CD4-positive, alpha-beta T cell (primary cell): ENCODE results near the gene FSTL5. TPM values are rescaled to one million over a fixed set of nuclear protein-coding genes. Genes with fewer than 3 reads are reported as not detected.
"Not testable (repeated sequence)": the region's sequence is repeated elsewhere in the genome, so short reads cannot be mapped to it uniquely, and the experiment has no call there.

Source experiments
- ATAC-seq: fragments of 200-7000 bp; cut with Tn5 transposase; one replicate; pipeline ENCODE4 v1.10.0; 2022; ENCODE audit warnings: mild to moderate bottlenecking; ENCODE audit not compliant: poor library complexity
- CTCF ChIA-PET: fragments of 350-600 bp; sonication (Branson Sonifier 250); formaldehyde crosslinking; loops from one replicate; lab custom pipeline; 2021; ENCODE audit warnings: antibody characterized with exemption, inconsistent platforms; lab: Charles Lee
- POLR2A ChIA-PET: fragments of 350-600 bp; sonication (Branson Sonifier 250); formaldehyde crosslinking; loops from one replicate; lab custom pipeline; 2021; ENCODE audit warnings: antibody characterized with exemption, inconsistent platforms; lab: Charles Lee
- DNase-seq, 14 experiments: peaks; one replicate each; pipeline ENCODE4 v3.0.0-alpha.2; 2013 to 2020; ENCODE audit warnings: mixed read lengths in 2 of 14
- H3K27ac ChIP-seq, 2 donors: one replicate each; pipeline versions ENCODE4 v1.5.1 to v1.7.0; 2013; ENCODE audit warnings: low read length in 2 of 2, low read depth in 1 of 2, mild to moderate bottlenecking in 1 of 2
- H3K27me3 ChIP-seq, 2 experiments: 1 replicate in 1 of 2; 2 replicates in 1 of 2; pipeline versions ENCODE4 v1.6.1 to v1.7.0; 2013; ENCODE audit warnings: low read length in 2 of 2, control low read depth in 1 of 2, mild to moderate bottlenecking in 1 of 2, moderate library complexity in 1 of 2; ENCODE audit not compliant: insufficient read depth in 2 of 2, control insufficient read depth in 1 of 2
- H3K36me3 ChIP-seq: one replicate; pipeline ENCODE4 v1.6.1; 2013; ENCODE audit warnings: low read length, control low read depth; ENCODE audit not compliant: insufficient read depth
- H3K4me1 ChIP-seq: one replicate; pipeline ENCODE4 v1.6.1; 2013; ENCODE audit warnings: low read length, control low read depth; ENCODE audit not compliant: insufficient read depth
- H3K4me3 ChIP-seq: one replicate; pipeline ENCODE4 v1.5.1; 2013; ENCODE audit warnings: mild to moderate bottlenecking, low read length, moderate library complexity
- H3K9me3 ChIP-seq, 2 experiments: 1 replicate in 1 of 2; 2 replicates in 1 of 2; pipeline versions ENCODE4 v1.6.1 to v1.7.0; 2013; ENCODE audit warnings: low read length in 2 of 2, mild to moderate bottlenecking in 2 of 2, control low read depth in 1 of 2, moderate library complexity in 1 of 2; ENCODE audit not compliant: control insufficient read depth in 1 of 2, insufficient read depth in 1 of 2
- H3K27ac Mint-ChIP-seq: one replicate; pipeline ENCODE4 v1.8.0; 2020; ENCODE audit warnings: mixed read lengths
- H3K27me3 Mint-ChIP-seq: one replicate; pipeline ENCODE4 v1.8.0; 2021; ENCODE audit warnings: mixed read lengths
- H3K36me3 Mint-ChIP-seq: one replicate; pipeline ENCODE4 v1.8.0; 2021; ENCODE audit warnings: low read depth, mixed read lengths
- H3K4me1 Mint-ChIP-seq: one replicate; pipeline ENCODE4 v1.8.0; 2021; ENCODE audit warnings: low read depth, mixed read lengths
- H3K4me3 Mint-ChIP-seq: one replicate; pipeline ENCODE4 v1.8.0; 2020; ENCODE audit warnings: mild to moderate bottlenecking, mixed read lengths
- H3K9me3 Mint-ChIP-seq: one replicate; pipeline ENCODE4 v1.8.0; 2020; ENCODE audit warnings: mixed read lengths
- CTCF ChIP-seq: fragments of 200-600 bp; IDR thresholded peaks from one replicate; pipeline ENCODE4 v1.8.0; 2022; ENCODE audit warnings: antibody characterized with exemption, mild to moderate bottlenecking
- intact Hi-C, 2 experiments: fragments of 100-400 bp; cut with DNase I in 1 of 2; cut with micrococcal nuclease in 1 of 2; formaldehyde crosslinking; loops; one replicate each; pipeline versions ENCODE4 v1.15.1 to v1.9.0; 2023 to 2025; cut with DNase I, micrococcal nuclease
- total RNA-seq, 174 experiments: library from RNA in 2 of 174; stranded (reverse) in 2 of 174; gene quantifications; one replicate each; pipeline ENCODE4 v1.2.3 and lab custom pipeline; 2021 to 2026

The FSTL5 gene
- total RNA-seq, 2 experiments from 2014 or later = not detected

- intact Hi-C loops = no loop called here
- peaks cover 3% of the 10 kb centered on the region in 2 experiments for H3K9me3 ChIP-seq
- peaks cover 5% of the 10 kb centered on the region for H3K9me3 Mint-ChIP-seq
- H3K4me1 ChIP-seq = no peaks in the 10 kb centered on the region
- H3K27ac Mint-ChIP-seq = no peak overlapping the region
- DNase-seq = no peak
- H3K27ac ChIP-seq = no peak overlapping the region
- no peak overlapping the region for H3K4me3 Mint-ChIP-seq
- ChIA-PET POLR2A (no interaction called here), CTCF (no interaction called here)
- no peaks in the 10 kb centered on the region for H3K27me3 ChIP-seq
- ATAC-seq = no peak
- no peaks in the 10 kb centered on the region for H3K36me3 Mint-ChIP-seq
- H3K36me3 ChIP-seq = no peaks in the 10 kb centered on the region
- no peak for TF ChIP-seq CTCF
- H3K27me3 Mint-ChIP-seq = no peaks in the 10 kb centered on the region
- no peaks in the 10 kb centered on the region for H3K4me1 Mint-ChIP-seq
- H3K4me3 ChIP-seq = no peak overlapping the region
Observed at GRCh38 chr4:161767116-161767515, 396.7 kb downstream of the FSTL5 start.

GRCh38 chr4:161762796-161763195, 401.0 kb downstream of the FSTL5 start:
- H3K9me3 Mint-ChIP-seq = peaks cover 3% of the 10 kb centered on the region
- no peaks in the 10 kb centered on the region for H3K27me3 ChIP-seq
- TF ChIP-seq CTCF = no peak
- DNase-seq (no peak), ATAC-seq (no peak)
- H3K27ac ChIP-seq = no peak overlapping the region
- no peaks in the 10 kb centered on the region for H3K4me1 Mint-ChIP-seq
- H3K36me3 Mint-ChIP-seq = no peaks in the 10 kb centered on the region
- no peaks in the 10 kb centered on the region for H3K36me3 ChIP-seq
- ChIA-PET CTCF (no interaction called here), POLR2A (no interaction called here)
- intact Hi-C loops = no loop called here
- no peaks in the 10 kb centered on the region for H3K4me1 ChIP-seq
- H3K4me3 ChIP-seq = no peak overlapping the region
- H3K4me3 Mint-ChIP-seq = no peak overlapping the region
- peaks cover 3% of the 10 kb centered on the region in 2 experiments for H3K9me3 ChIP-seq
- H3K27ac Mint-ChIP-seq = no peak overlapping the region
- no peaks in the 10 kb centered on the region for H3K27me3 Mint-ChIP-seq

DNA sequence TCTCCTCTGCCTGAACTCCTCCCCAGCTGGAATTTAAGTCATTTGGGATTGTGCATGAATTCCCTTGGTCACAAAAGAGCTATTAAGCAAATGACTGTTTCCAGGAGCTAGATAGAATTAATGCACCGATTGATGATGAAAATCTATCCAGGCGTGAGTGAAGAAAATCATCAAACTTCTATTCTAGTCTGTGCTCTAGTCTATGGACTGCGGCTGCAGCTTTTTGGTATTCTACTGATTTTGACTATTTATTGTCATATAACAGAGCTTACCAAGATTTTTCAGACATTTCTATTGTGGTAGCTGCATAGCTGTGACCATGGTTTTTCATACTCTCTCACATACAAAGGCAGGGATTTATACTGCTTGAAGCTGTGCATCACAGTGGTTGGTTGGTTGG, 403.8 kb downstream of the FSTL5 start:
- CTCF ChIA-PET = no interaction called here
- no peaks in the 10 kb centered on the region for H3K27me3 Mint-ChIP-seq

GRCh38 chr4:161758412-161758811, 405.4 kb downstream of the FSTL5 start:
- H3K27ac Mint-ChIP-seq, CTCF ChIA-PET, ATAC-seq, H3K27me3 Mint-ChIP-seq, H3K9me3 Mint-ChIP-seq, H3K36me3 ChIP-seq, H3K36me3 Mint-ChIP-seq, DNase-seq, H3K4me1 ChIP-seq, intact Hi-C loops, H3K4me1 Mint-ChIP-seq, H3K27ac ChIP-seq, H3K9me3 ChIP-seq, H3K4me3 Mint-ChIP-seq, POLR2A ChIA-PET, H3K27me3 ChIP-seq, H3K4me3 ChIP-seq: not testable (repeated sequence)

More for the DNA sequence above, 403.8 kb downstream of the FSTL5 start:
- Histone ChIP-seq H3K27ac (no peak overlapping the region), H3K36me3 (no peaks in the 10 kb centered on the region), H3K4me3 (no peak overlapping the region), H3K9me3 (peaks cover 0 to 3% of the 10 kb centered on the region in 2 experiments), H3K4me1 (no peaks in the 10 kb centered on the region), H3K27me3 (no peaks in the 10 kb centered on the region)
- POLR2A ChIA-PET = no interaction called here
- intact Hi-C loops = no loop called here
- Mint-ChIP-seq H3K9me3 (peaks cover 5% of the 10 kb centered on the region), H3K36me3 (no peaks in the 10 kb centered on the region), H3K4me3 (no peak overlapping the region), H3K27ac (no peak overlapping the region), H3K4me1 (no peaks in the 10 kb centered on the region)
- DNase-seq = no peak
- ATAC-seq = no peak
- TF ChIP-seq CTCF = no peak
